ENCODE measurements around the gene LDB3. TPM values are rescaled to one million over a fixed set of nuclear protein-coding genes. Genes with fewer than 3 reads are reported as not detected.

Gene LDB3
- total and polyA plus RNA-seq, 3 donors from 2014 or later: 2.7 to 20.3 (median 3.6) TPM

DNA sequence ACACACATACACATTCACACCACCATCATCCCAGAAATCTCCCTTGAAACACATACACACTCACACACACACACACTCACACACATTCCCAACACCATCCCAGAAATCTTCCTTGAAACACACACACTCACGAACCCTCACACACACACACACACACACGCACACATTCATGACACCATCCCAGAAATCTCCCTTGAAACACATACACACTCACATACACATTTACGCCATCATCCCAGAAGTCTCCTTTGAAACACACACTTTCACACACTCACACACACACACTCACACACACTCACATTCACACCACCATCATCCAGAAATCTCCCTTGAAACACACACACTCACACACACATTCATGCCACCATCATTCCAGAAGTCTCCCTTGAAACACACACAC is 14.3 kb upstream of the LDB3 start:
- H3K9me3 ChIP-seq: no peaks in the 10 kb centered on the region
- peaks cover 8% of the 10 kb centered on the region for H3K4me1 ChIP-seq
- no peaks in the 10 kb centered on the region for H3K27me3 ChIP-seq
- H3K4me3 ChIP-seq: no peak overlapping the region
- 92 to 97% methylated on average over 3 of the region's 3 CpGs for WGBS, 2 donors
- TF ChIP-seq, protein P1, sequence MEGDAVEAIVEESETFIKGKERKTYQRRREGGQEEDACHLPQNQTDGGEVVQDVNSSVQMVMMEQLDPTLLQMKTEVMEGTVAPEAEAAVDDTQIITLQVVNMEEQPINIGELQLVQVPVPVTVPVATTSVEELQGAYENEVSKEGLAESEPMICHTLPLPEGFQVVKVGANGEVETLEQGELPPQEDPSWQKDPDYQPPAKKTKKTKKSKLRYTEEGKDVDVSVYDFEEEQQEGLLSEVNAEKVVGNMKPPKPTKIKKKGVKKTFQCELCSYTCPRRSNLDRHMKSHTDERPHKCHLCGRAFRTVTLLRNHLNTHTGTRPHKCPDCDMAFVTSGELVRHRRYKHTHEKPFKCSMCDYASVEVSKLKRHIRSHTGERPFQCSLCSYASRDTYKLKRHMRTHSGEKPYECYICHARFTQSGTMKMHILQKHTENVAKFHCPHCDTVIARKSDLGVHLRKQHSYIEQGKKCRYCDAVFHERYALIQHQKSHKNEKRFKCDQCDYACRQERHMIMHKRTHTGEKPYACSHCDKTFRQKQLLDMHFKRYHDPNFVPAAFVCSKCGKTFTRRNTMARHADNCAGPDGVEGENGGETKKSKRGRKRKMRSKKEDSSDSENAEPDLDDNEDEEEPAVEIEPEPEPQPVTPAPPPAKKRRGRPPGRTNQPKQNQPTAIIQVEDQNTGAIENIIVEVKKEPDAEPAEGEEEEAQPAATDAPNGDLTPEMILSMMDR (IDR thresholded peaks at IDR 0.05): no peak
- H3K36me3 ChIP-seq (ENCODE audit: low read depth, missing control alignments): no peaks in the 10 kb centered on the region
- no peak overlapping the region for H3K27ac ChIP-seq
- intact Hi-C loops (cut with DNase I; ENCODE audit: low total_unique reads): no loop called here
- no peak for DNase-seq

DNA sequence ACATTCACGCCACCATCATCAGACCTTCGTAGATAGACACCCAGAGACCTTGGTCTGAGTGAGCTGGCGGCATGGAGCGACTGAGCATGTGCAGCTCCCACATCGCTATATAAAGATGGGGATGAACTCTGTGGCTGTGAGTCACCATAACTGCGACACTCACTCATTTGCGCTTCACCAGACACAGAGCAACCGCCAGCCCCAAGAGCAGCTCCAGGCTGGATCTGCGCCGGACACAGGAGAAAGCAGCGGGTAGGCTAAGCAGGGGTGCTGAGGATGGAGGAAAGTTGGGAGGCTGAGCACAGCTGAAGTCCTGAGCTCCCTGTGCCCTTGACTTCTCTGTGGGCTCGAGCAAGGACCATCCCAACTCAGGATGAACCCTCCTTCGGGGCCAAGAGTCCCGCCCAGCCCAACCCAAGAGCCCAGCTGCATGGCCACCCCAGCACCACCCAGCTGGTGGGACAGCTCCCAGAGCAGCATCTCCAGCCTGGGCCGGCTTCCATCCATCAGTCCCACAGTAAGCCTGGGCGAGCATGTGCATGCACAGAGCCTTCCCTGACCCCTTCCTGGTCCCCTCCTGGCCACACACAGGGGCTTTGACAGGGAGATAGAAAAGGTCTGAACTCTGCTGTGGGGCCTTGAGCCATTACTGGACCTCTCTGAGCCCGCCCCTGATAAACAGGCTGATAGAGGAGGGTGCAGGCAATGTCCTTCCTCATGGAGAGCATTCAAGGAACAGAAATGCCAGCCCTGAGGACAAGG is 13.7 kb upstream of the LDB3 start, which contains the start of gene OPN4:
Gene OPN4, plus strand, starts transcription at position 137 of the 762 bp plus-strand sequence. Its CDS starts 237 bp downstream, at position 374.
- TF ChIP-seq, protein P1 (IDR thresholded peaks at IDR 0.05): no peak
- TF ChIP-seq POLR2A (IDR thresholded peaks at IDR 0.05): no peak
- no peak within 1 kb of the TSS for H3K27ac ChIP-seq
- peaks cover 2% of the 10 kb centered on the region for H3K4me1 ChIP-seq
- intact Hi-C loops (cut with DNase I; ENCODE audit: low total_unique reads): no loop called here
- H3K4me3 ChIP-seq: no peak within 1 kb of the TSS
- DNase-seq: no peak
- no peaks in the 10 kb centered on the region for H3K36me3 ChIP-seq (ENCODE audit: low read depth, missing control alignments)
- no peaks in the 10 kb centered on the region for H3K27me3 ChIP-seq
- WGBS, 2 donors: 82 to 89% methylated on average over 10 to 17 of the region's 17 CpGs
- no peaks in the 10 kb centered on the region for H3K9me3 ChIP-seq

DNA sequence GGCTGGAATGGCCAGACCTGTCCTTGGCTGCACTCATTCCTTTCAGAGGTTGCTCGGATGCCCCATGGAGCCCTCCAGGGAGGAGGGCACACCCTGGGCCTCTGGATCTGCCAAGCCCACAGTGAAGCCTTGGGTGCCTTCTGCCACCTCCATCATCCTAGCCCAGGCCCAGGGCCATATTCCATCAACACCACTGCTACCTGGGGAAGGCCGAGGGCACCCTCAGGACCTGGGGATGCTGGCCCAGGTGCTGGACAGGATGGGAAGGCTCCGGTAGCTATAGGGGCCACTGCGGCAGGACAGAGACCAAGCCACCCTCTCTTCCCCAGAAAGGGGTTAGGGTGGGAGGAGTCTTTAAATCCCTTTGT is 13.2 kb upstream of the LDB3 start:
- DNase-seq: no peak

DNA sequence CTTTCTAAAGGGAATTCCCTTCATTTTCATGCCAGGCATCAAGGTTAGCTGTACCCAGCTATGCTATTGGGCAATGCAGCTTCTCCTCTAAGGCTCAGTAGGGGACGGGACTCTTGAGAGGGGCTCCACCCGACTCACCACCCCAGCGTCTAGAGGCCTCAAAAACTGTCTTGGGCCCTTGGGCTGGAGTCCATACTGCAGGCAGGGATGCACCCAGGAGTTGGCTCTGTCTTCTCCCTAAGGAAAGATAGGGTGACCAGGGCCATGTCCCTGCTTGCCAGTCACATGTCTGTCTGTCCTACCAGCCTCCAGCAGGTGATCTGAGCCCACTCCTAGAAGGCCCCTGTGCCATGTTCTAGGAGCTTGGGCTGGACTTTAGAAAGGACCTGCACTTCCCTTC is 12.7 kb upstream of the LDB3 start:
- DNase-seq: no peak
- intact Hi-C loops (cut with DNase I; ENCODE audit: low total_unique reads): no loop called here
- TF ChIP-seq, protein P1 (IDR thresholded peaks at IDR 0.05): no peak
- no peak for TF ChIP-seq POLR2A (IDR thresholded peaks at IDR 0.05)
- Histone ChIP-seq H3K27me3 (no peaks in the 10 kb centered on the region), H3K36me3 (ENCODE audit: low read depth, missing control alignments) (no peaks in the 10 kb centered on the region), H3K9me3 (no peaks in the 10 kb centered on the region), H3K4me1 (no peaks in the 10 kb centered on the region), H3K27ac (no peak overlapping the region), H3K4me3 (no peak overlapping the region)
- 100% methylated on average over 3 of the region's 3 CpGs; no CpG with 5 or more reads in 1 of the 2 donors for WGBS, 2 donors

More for the DNA sequence above, 13.2 kb upstream of the LDB3 start:
- 97% methylated on average over 4 of the region's 4 CpGs; no CpG with 5 or more reads in 1 of the 2 donors for WGBS, 2 donors
- TF ChIP-seq POLR2A (IDR thresholded peaks at IDR 0.05): no peak
- TF ChIP-seq, protein P1 (IDR thresholded peaks at IDR 0.05): no peak
- no peaks in the 10 kb centered on the region for H3K36me3 ChIP-seq (ENCODE audit: low read depth, missing control alignments)
- no peak overlapping the region for H3K27ac ChIP-seq
- no peaks in the 10 kb centered on the region for H3K4me1 ChIP-seq
- intact Hi-C loops (cut with DNase I; ENCODE audit: low total_unique reads): no loop called here
- no peaks in the 10 kb centered on the region for H3K27me3 ChIP-seq
- no peaks in the 10 kb centered on the region for H3K9me3 ChIP-seq
- H3K4me3 ChIP-seq: no peak overlapping the region

DNA sequence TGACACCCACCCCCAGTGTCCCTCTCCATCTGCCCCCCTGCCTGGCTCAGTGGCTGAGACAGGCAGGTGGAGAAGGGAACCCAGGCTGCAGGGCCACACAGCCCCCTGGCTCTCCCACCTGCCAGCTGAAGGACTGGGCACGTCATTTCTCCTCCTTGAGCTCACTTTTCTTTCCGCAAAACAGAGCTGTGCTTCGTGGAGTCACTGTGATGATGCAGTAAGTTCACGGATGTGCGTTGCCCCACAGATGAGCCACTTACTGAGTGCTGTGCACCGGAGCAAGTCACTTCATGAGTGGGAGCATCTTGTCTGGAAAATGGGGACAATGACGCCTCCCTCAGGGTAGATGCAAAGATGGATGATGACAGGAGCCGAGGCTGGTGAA is 11.3 kb upstream of the LDB3 start:
- H3K36me3 ChIP-seq (ENCODE audit: low read depth, missing control alignments): no peaks in the 10 kb centered on the region
- TF ChIP-seq POLR2A (IDR thresholded peaks at IDR 0.05): no peak
- TF ChIP-seq, protein P1 (IDR thresholded peaks at IDR 0.05): no peak
- intact Hi-C loops (cut with DNase I; ENCODE audit: low total_unique reads): no loop called here
- H3K27ac ChIP-seq: no peak overlapping the region
- peaks cover 10% of the 10 kb centered on the region for H3K4me1 ChIP-seq
- H3K27me3 ChIP-seq: no peaks in the 10 kb centered on the region
- DNase-seq: no peak
- no peaks in the 10 kb centered on the region for H3K9me3 ChIP-seq
- WGBS, 2 donors: 90 to 97% methylated on average over 2 to 8 of the region's 8 CpGs
- no peak overlapping the region for H3K4me3 ChIP-seq
